Caco-2 (cell line): Measurements from ENCODE around the gene TSTD2. TPM values are rescaled to one million over a fixed set of nuclear protein-coding genes. Genes with fewer than 3 reads are reported as not detected.

Experiments
- BruUV-seq: library from RNA; stranded (reverse); fragments of 400-500 nt; replicated peaks from 2 replicates; lab custom pipeline; 2021; lab: Mats Ljungman, UMichigan
- CTCF ChIA-PET: fragments of 300-600 bp; sonication (Branson Sonifier 250); formaldehyde crosslinking; loops from one replicate; lab custom pipeline; 2022; ENCODE audit warnings: antibody characterized with exemption; lab: Charles Lee
- POLR2A ChIA-PET: fragments of 300-600 bp; sonication (Branson Sonifier 250); formaldehyde crosslinking; loops from one replicate; lab custom pipeline; 2022; ENCODE audit warnings: antibody characterized with exemption; lab: Charles Lee
- DNase-seq, 2 experiments: peaks; one replicate each; pipeline versions ENCODE4 v3.0.0 to v3.0.0-alpha.2; 2020 to 2022
- H3K27me3 ChIP-seq: replicated peaks from 2 replicates; pipeline ENCODE4 v1.6.0; 2011; ENCODE audit warnings: low read length; ENCODE audit not compliant: control insufficient read depth, insufficient read depth
- H3K36me3 ChIP-seq: 2 replicates; pipeline ENCODE4 v1.5.1; 2011; ENCODE audit warnings: low read length; ENCODE audit not compliant: control insufficient read depth, insufficient read depth
- H3K4me1 ChIP-seq: fragments of 250-450 bp; sonication (Bioruptor Pico); 2 replicates; pipeline ENCODE4 v1.5.1; 2020; ENCODE audit warnings: mild to moderate bottlenecking
- H3K4me3 ChIP-seq: 2 replicates; pipeline ENCODE4 v1.5.1; 2011; ENCODE audit warnings: low read depth, mild to moderate bottlenecking, control low read depth, low read length
- H3K9me3 ChIP-seq: fragments of 250-450 bp; sonication (Bioruptor Pico); 2 replicates; pipeline ENCODE4 v1.5.1; 2020; ENCODE audit warnings: mild to moderate bottlenecking, moderate library complexity
- H3K27ac Mint-ChIP-seq: one replicate; pipeline ENCODE4 v1.8.0; 2022; ENCODE audit warnings: mixed read lengths; ENCODE audit not compliant: unreplicated experiment
- H3K27me3 Mint-ChIP-seq: one replicate; pipeline ENCODE4 v1.8.0; 2022; ENCODE audit warnings: mixed read lengths; ENCODE audit not compliant: insufficient read depth, unreplicated experiment
- H3K36me3 Mint-ChIP-seq: one replicate; pipeline ENCODE4 v1.8.0; 2022; ENCODE audit warnings: mild to moderate bottlenecking, mixed read lengths; ENCODE audit not compliant: insufficient read depth, unreplicated experiment
- H3K4me1 Mint-ChIP-seq: one replicate; pipeline ENCODE4 v1.8.0; 2022; ENCODE audit warnings: low read depth, mixed read lengths; ENCODE audit not compliant: unreplicated experiment
- H3K4me3 Mint-ChIP-seq: one replicate; pipeline ENCODE4 v1.8.0; 2022; ENCODE audit warnings: mild to moderate bottlenecking, moderate library complexity, mixed read lengths; ENCODE audit not compliant: unreplicated experiment
- H3K9me3 Mint-ChIP-seq: one replicate; pipeline ENCODE4 v1.8.0; 2022; ENCODE audit warnings: mixed read lengths; ENCODE audit not compliant: unreplicated experiment
- CTCF ChIP-seq, 2 experiments: fragments of 200-600 bp in 1 of 2; IDR thresholded peaks; 1 replicate in 1 of 2; 2 replicates in 1 of 2; pipeline versions ENCODE4 v1.5.1 to v1.8.0; 2011 to 2022; ENCODE audit warnings: antibody characterized with exemption in 1 of 2, control low read depth in 1 of 2, inconsistent platforms in 1 of 2, low read depth in 1 of 2, low read length in 1 of 2, mild to moderate bottlenecking in 1 of 2, moderate library complexity in 1 of 2; ENCODE audit not compliant: insufficient read depth in 1 of 2, severe bottlenecking in 1 of 2, unreplicated experiment in 1 of 2
- intact Hi-C: fragments of 100-400 bp; cut with micrococcal nuclease; formaldehyde crosslinking; loops from one replicate; pipeline ENCODE4 v1.10.0; 2022; ENCODE audit not compliant: unreplicated experiment
- total RNA-seq: library from RNA; stranded (reverse); gene quantifications from 2 replicates; pipeline ENCODE4 v1.2.3, GENCODE V29; 2022

TSTD2 gene
- total RNA-seq, 1 experiment from 2014 or later, result 20.7 TPM

GRCh38 chr9:97553841-97554240, 79.3 kb downstream of the TSTD2 start:
- H3K4me3 ChIP-seq, result no peak overlapping the region
- peaks cover 4% of the 10 kb centered on the region for H3K36me3 Mint-ChIP-seq
- no peaks in the 10 kb centered on the region for H3K9me3 ChIP-seq
- no peak for TF ChIP-seq CTCF (IDR thresholded peaks at IDR 0.05; ENCODE audit: insufficient read depth in 1 of 2, low read depth in 1 of 2, low read length in 1 of 2, severe bottlenecking in 1 of 2, unreplicated experiment in 1 of 2)
- no peaks in the 10 kb centered on the region for H3K4me1 ChIP-seq
- no peaks in the 10 kb centered on the region for H3K36me3 ChIP-seq
- ChIA-PET CTCF (no interaction called here), POLR2A (no interaction called here)
- no peaks in the 10 kb centered on the region; the same call in 1 of the 2 replicates for H3K27me3 ChIP-seq
- BruUV-seq, result no TSS peak
- intact Hi-C loops, result no loop called here
- no peaks in the 10 kb centered on the region for H3K9me3 Mint-ChIP-seq
- no peak for DNase-seq
- no peaks in the 10 kb centered on the region for H3K4me1 Mint-ChIP-seq
- H3K27ac Mint-ChIP-seq, result no peak overlapping the region
- H3K27me3 Mint-ChIP-seq, result peaks cover 3% of the 10 kb centered on the region
- H3K4me3 Mint-ChIP-seq, result no peak overlapping the region

DNA sequence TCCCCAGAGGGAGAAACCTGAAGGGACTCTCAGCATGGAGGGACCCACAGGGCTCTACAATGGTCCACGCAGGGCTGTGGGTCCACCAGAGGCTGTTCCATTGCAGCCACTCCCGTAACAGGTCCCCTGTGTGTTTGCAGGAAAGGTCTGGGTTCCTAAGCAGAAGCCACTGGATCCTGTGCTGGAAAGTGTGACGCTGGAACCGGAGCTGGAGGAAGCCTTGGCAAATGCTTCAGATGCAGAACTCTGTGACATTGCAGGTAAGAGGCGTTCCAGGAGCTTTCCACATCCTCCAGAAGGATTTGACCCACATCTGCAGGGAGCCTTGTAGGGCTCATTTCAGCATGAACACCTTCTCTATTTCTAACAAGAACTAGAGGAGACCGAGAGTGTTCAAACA, 80.0 kb downstream of the TSTD2 start:
- Histone ChIP-seq H3K4me1 (no peaks in the 10 kb centered on the region), H3K9me3 (no peaks in the 10 kb centered on the region), H3K27me3 (no peaks in the 10 kb centered on the region; the same call in 1 of the 2 replicates), H3K4me3 (no peak overlapping the region), H3K36me3 (no peaks in the 10 kb centered on the region)
- no peak overlapping the region for H3K4me3 Mint-ChIP-seq
- no peak for DNase-seq
- H3K9me3 Mint-ChIP-seq, result no peaks in the 10 kb centered on the region
- ChIA-PET POLR2A (no interaction called here), CTCF (no interaction called here)
- H3K27ac Mint-ChIP-seq, result no peak overlapping the region
- no peaks in the 10 kb centered on the region for H3K4me1 Mint-ChIP-seq
- BruUV-seq, result no TSS peak
- intact Hi-C loops, result no loop called here
- H3K36me3 Mint-ChIP-seq, result peaks cover 4% of the 10 kb centered on the region
- TF ChIP-seq CTCF (IDR thresholded peaks at IDR 0.05; ENCODE audit: insufficient read depth in 1 of 2, low read depth in 1 of 2, low read length in 1 of 2, severe bottlenecking in 1 of 2, unreplicated experiment in 1 of 2), result no peak
- peaks cover 3% of the 10 kb centered on the region for H3K27me3 Mint-ChIP-seq

- Mint-ChIP-seq H3K27ac (no peak overlapping the region), H3K9me3 (no peaks in the 10 kb centered on the region), H3K4me3 (no peak overlapping the region), H3K27me3 (peaks cover 3% of the 10 kb centered on the region), H3K36me3 (peaks cover 4% of the 10 kb centered on the region), H3K4me1 (no peaks in the 10 kb centered on the region)
- Histone ChIP-seq H3K4me3 (no peak overlapping the region), H3K4me1 (no peaks in the 10 kb centered on the region), H3K27me3 (no peaks in the 10 kb centered on the region; the same call in 1 of the 2 replicates), H3K36me3 (no peaks in the 10 kb centered on the region), H3K9me3 (no peaks in the 10 kb centered on the region)
- BruUV-seq, result no TSS peak
- no peak for DNase-seq
- POLR2A ChIA-PET, result no interaction called here
- intact Hi-C loops, result no loop called here
- CTCF ChIA-PET, result no interaction called here
- no peak for TF ChIP-seq CTCF (IDR thresholded peaks at IDR 0.05; ENCODE audit: insufficient read depth in 1 of 2, low read depth in 1 of 2, low read length in 1 of 2, severe bottlenecking in 1 of 2, unreplicated experiment in 1 of 2)
These were observed 81.9 kb downstream of the TSTD2 start for GRCh38 chr9:97551308-97551707.
